HT1080 (cell line): ENCODE measurements around the gene MAGEE2. TPM values are rescaled to one million over a fixed set of nuclear protein-coding genes. Genes with fewer than 3 reads are reported as not detected.
"Not testable (repeated sequence)": the region's sequence is repeated elsewhere in the genome, so short reads cannot be mapped to it uniquely, and the experiment has no call there.

Source experiments
- DNase-seq: peaks from one replicate; pipeline ENCODE4 v3.0.0-alpha.2; 2015; ENCODE audit warnings: low read depth
- polyA plus RNA-seq, 2 experiments: library from polyadenylated mRNA; depleted of rRNA; stranded (reverse); fragments of >200 nt; gene quantifications; 2 replicates each; pipeline ENCODE4 v1.2.3, GENCODE V29; 2015
- total RNA-seq: library from RNA; depleted of rRNA; stranded (reverse); fragments of >200 nt; shearing (Covaris generic); gene quantifications from 2 replicates; pipeline ENCODE4 v1.2.3, GENCODE V29; 2014; rRNA removed

The MAGEE2 gene
- not detected in 2 replicates for total RNA-seq
- not detected in 2 replicates for polyA plus RNA-seq (2015; cell fraction: cytosol; rRNA removed)
- not detected in 2 replicates for polyA plus RNA-seq (2015; cell fraction: nucleus; rRNA removed)

GRCh38 chrX:75784680-75785491 is at the start of gene MAGEE2:
TSS of gene MAGEE2 (minus strand) at chrX:75785254. CDS start at chrX:75785051, 203 bp downstream.
- DNase-seq = no peak

GRCh38 chrX:75786290-75786689 is 1.2 kb upstream of the MAGEE2 start:
- no peak for DNase-seq

- DNase-seq = no peak
Observed at GRCh38 chrX:75781611-75782010, 3.4 kb downstream of the MAGEE2 start.

GRCh38 chrX:75768063-75768462 is 17.0 kb downstream of the MAGEE2 start:
- DNase-seq = not testable (repeated sequence)

GRCh38 chrX:75748431-75748830 is 36.6 kb downstream of the MAGEE2 start:
- DNase-seq = no peak

- DNase-seq = no peak
Observed at GRCh38 chrX:75746891-75747639, 38.0 kb downstream of the MAGEE2 start.
